Ascending aorta (tissue), 2 donors: Measurements from ENCODE around the gene FAM135A. TPM values are rescaled to one million over a fixed set of nuclear protein-coding genes. Genes with fewer than 3 reads are reported as not detected.

ENCODE experiments used
- DNase-seq, 2 donors: peaks; one replicate each; pipeline ENCODE4 v3.0.0-alpha.2; 2019; ENCODE audit warnings: low spot score in 2 of 2
- H3K27ac ChIP-seq, 2 donors: fragments of 200-600 bp; sonication (generic); one replicate each; pipeline ENCODE4 v1.5.1; 2016 to 2017; ENCODE audit warnings: mild to moderate bottlenecking in 1 of 2
- H3K27me3 ChIP-seq: fragments of 200-600 bp; sonication (generic); one replicate; pipeline ENCODE4 v1.5.1; 2017
- H3K36me3 ChIP-seq, 2 donors: fragments of 200-600 bp; sonication (generic); one replicate each; pipeline ENCODE4 v1.5.1; 2016
- H3K4me1 ChIP-seq, 2 donors: fragments of 200-600 bp; sonication (generic); one replicate each; pipeline ENCODE4 v1.5.1; 2016 to 2017; ENCODE audit warnings: mild to moderate bottlenecking in 1 of 2
- H3K4me3 ChIP-seq, 2 donors: fragments of 200-600 bp; sonication (generic); one replicate each; pipeline ENCODE4 v1.5.1; 2016 to 2017; ENCODE audit warnings: mild to moderate bottlenecking in 1 of 2
- H3K9me3 ChIP-seq, 2 donors: fragments of 200-600 bp; sonication (generic); one replicate each; pipeline ENCODE4 v1.5.1; 2016
- intact Hi-C: fragments of 100-400 bp; cut with DNase I; formaldehyde crosslinking; loops from one replicate; pipeline ENCODE4 v1.15.1; 2023
- total RNA-seq: library from RNA; depleted of rRNA; stranded (reverse); fragments of >200 nt; gene quantifications from one replicate; pipeline ENCODE4 v1.1.0, GENCODE V29; 2016
- TF ChIP-seq, protein P1 (sequence below), 3 experiments: fragments of 200-600 bp in 2 of 3; fragments of 450-650 bp in 1 of 3; sonication (generic) in 2 of 3; IDR thresholded peaks; one replicate each; pipeline ENCODE4 v1.5.1; 2016 to 2019; ENCODE audit warnings: antibody characterized with exemption in 3 of 3, mild to moderate bottlenecking in 1 of 3, moderate library complexity in 1 of 3

Gene FAM135A
- 10.7 TPM for total RNA-seq

DNA sequence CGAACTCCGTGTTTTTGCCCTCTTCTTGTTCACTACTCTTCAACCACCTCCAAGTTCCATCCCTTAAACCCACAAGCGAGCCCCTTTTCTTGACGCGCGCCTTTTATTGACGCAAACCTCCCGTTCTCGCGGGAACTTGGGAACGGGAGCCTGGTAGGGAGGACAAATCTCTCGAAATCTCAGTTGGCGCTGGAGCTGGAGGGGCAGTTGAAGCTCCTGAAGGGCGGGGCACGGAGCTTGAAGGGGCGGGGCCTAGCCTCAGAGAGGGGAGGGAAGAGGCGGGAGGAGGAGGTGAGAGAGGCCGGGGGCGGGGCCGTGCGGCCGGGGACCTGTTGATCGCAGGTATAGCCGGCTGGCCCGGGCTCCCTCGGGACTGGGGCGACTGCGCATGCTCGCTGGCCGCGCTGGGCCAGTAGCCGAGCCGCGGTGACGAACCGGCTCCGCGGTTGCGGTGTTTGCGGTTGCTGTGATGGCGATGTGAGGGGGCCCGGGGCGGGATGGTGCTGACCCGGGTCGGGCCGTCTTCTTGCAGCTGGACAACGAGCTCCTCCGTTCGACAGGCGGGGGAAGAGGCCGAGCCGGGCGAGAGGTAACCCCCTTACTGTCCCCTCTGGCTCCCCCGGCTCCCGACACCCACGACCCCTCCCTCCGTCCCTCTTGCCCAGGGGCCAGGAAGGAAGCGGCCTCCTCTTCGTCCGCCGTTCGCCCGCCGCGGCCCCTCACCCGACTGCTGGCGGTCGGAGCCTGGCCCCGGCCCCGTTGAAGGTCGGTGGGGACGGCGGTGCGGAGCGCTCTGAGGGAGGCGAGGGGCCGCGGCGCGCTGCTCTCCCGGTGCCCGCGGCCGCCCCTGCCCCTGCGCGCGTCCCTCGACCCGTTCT, at the start of gene FAM135A:
TSS of gene FAM135A (plus strand) at position 395 of the 878 bp plus-strand sequence. CDS start 14,835 bp downstream, outside the sequence.
- TF ChIP-seq, protein P1, sequence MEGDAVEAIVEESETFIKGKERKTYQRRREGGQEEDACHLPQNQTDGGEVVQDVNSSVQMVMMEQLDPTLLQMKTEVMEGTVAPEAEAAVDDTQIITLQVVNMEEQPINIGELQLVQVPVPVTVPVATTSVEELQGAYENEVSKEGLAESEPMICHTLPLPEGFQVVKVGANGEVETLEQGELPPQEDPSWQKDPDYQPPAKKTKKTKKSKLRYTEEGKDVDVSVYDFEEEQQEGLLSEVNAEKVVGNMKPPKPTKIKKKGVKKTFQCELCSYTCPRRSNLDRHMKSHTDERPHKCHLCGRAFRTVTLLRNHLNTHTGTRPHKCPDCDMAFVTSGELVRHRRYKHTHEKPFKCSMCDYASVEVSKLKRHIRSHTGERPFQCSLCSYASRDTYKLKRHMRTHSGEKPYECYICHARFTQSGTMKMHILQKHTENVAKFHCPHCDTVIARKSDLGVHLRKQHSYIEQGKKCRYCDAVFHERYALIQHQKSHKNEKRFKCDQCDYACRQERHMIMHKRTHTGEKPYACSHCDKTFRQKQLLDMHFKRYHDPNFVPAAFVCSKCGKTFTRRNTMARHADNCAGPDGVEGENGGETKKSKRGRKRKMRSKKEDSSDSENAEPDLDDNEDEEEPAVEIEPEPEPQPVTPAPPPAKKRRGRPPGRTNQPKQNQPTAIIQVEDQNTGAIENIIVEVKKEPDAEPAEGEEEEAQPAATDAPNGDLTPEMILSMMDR (IDR thresholded peaks at IDR 0.05): no peak
- DNase-seq: peak; percentile 92 to 99
- peak within 1 kb of the TSS; percentile 67 to 95 for H3K4me3 ChIP-seq
- H3K4me1 ChIP-seq: peaks cover 0 to 5% of the 10 kb centered on the region in 2 donors
- intact Hi-C loops: loop anchor here (2.0 to 10.0 kb wide), 3 partner anchors 253 to 941 kb away; partner anchors contain the start of genes LMBRD1 and SMAP1
- H3K9me3 ChIP-seq: no peaks in the 10 kb centered on the region
- no peaks in the 10 kb centered on the region for H3K27me3 ChIP-seq
- H3K27ac ChIP-seq: peak within 1 kb of the TSS; percentile 89 to 94
- peaks cover 0 to 8% of the 10 kb centered on the region in 2 donors for H3K36me3 ChIP-seq

DNA sequence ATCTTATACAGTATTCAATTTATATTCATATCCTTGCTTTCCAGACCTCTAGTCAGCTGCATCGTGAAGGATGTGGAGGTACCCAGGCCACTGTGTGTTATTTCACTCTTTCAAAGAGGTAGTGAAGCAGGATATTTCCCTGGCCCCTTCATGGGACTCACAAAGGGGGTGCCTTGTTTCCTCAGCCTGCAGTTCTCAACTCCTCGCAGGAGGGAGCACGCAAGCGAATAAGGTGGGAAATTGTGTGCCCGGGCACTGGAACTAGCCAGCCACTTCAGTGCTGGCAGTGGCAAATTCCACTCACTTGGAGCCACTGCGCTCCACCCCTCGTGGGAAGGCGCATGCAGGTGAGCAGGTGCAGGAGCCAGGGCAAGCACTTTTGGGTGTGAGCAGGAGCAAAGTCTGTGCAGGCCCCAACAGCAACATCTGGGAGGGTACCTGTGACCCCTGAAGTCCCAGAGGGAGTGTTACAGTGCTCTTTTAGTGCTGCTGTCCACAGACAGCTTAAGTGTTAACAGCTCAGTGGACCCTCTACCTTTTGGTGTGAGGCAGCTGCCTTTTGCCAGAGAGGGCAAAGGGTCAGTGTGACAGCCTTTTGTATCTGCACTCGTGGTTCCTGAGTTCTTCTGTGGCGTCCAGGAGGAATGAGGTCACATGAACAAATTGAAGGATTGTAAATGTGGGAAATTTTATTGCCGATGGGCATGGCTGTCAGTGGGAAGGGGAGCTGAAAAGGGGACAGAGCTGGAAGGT, 49.4 kb upstream of the FAM135A start:
- Histone ChIP-seq H3K27me3 (no peaks in the 10 kb centered on the region), H3K4me3 (no peak overlapping the region), H3K27ac (no peak overlapping the region), H3K9me3 (no peaks in the 10 kb centered on the region), H3K36me3 (no peaks in the 10 kb centered on the region), H3K4me1 (no peaks in the 10 kb centered on the region)
- TF ChIP-seq, protein P1 (IDR thresholded peaks at IDR 0.05): no peak
- DNase-seq: no peak
- intact Hi-C loops: no loop called here

DNA sequence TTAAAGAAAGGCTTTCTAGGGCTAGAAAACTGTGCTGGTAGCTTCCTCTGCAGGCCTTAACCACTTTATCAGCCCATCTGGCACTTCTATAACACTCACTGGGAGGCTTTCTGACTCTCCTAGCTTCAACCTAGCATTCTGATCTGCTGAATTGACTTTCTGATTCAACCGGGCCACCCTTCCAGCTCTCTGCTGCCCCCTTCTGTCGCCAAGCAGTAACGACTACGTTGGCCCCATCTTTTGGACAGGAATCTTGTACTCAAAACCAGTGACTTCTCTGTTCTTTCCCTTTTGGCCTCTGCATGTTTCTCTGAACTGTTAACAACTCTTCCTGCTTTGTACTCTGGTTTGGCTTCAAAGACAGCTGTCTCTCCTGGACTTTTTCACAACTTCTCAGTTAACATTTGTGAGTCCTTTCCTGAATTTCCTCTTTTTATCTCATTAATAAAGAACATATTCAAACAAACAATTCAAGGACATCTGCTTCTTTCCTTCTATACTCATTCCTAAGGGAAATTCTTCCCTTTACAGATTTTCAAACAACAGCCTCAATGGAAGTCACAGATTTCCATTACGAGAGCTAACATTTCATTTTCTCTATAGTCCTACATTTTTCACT, 43.9 kb upstream of the FAM135A start:
- Histone ChIP-seq H3K9me3 (no peaks in the 10 kb centered on the region), H3K4me3 (no peak overlapping the region), H3K27me3 (no peaks in the 10 kb centered on the region), H3K4me1 (no peaks in the 10 kb centered on the region), H3K36me3 (no peaks in the 10 kb centered on the region), H3K27ac (no peak overlapping the region)
- peak in 1 of 2 donors; percentile 71 for DNase-seq
- TF ChIP-seq, protein P1 (IDR thresholded peaks at IDR 0.05): peak; percentile 41 to 78 (median 73)
- intact Hi-C loops: no loop called here

DNA sequence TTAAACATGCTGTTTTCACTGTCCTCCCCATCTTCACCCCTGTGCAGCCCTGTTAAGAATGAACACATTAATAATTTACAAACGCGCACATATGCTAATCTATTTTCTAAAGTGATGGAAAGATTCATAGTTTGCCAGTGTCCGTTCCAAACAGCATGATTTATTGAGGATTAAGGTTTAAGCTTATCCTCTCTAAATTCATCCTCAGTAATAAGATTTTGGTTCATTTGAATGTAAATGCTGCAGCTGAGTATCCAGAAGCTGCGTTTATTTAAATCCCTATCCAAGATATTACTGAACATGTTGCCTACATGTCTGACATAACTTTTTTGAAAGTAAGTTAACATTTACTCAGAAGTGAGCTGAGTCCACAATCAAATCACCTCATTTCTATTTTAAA, 42.8 kb upstream of the FAM135A start:
- Histone ChIP-seq H3K36me3 (no peaks in the 10 kb centered on the region), H3K9me3 (no peaks in the 10 kb centered on the region), H3K27me3 (no peaks in the 10 kb centered on the region), H3K27ac (no peak overlapping the region), H3K4me3 (no peak overlapping the region), H3K4me1 (no peaks in the 10 kb centered on the region)
- DNase-seq: no peak
- TF ChIP-seq, protein P1 (IDR thresholded peaks at IDR 0.05): no peak
- intact Hi-C loops: no loop called here

DNA sequence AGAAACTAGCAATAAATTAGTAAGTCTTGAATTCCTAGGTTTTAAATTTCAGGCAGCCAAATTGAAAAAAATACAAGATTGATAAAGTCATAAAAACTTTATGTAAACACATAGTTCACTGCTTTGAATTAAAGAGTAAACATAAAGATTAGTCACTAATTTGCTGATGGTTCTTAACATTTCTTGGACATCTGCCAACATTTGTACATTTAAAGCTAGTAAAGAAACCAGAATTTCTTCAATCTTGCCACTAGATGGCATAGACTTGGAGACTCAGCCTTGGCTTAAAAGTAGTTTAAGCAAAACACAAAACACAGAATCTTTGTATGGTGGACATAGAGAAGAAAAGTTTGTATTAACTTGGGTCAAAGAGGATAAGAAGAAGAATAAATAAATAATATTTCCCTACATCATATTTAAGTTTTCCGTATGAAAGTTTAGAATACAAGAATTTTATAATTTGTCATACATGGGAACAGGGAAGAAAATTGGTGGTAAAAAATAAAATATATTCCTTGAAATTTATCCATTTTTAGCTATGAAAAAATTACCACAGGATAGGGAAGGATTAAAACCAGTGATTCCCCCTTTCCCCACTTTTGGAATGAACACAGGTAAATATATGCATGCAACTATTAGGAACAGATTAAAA, 41.7 kb upstream of the FAM135A start:
- Histone ChIP-seq H3K4me3 (no peak overlapping the region), H3K9me3 (no peaks in the 10 kb centered on the region), H3K27ac (no peak overlapping the region), H3K36me3 (no peaks in the 10 kb centered on the region), H3K4me1 (no peaks in the 10 kb centered on the region), H3K27me3 (no peaks in the 10 kb centered on the region)
- TF ChIP-seq, protein P1 (IDR thresholded peaks at IDR 0.05): peak in 2 of 3 experiments; percentile 57 to 63
- no peak for DNase-seq
- intact Hi-C loops: no loop called here
